Esophagus muscularis mucosa (tissue), 4 donors: ENCODE results near the gene GNAO1.

Experiments used
- CTCF ChIP-seq, 3 experiments: fragments of 200-600 bp in 2 of 3; fragments of 450-650 bp in 1 of 3; sonication (generic) in 2 of 3; IDR thresholded peaks; one replicate each; pipeline ENCODE4 v1.5.1; 2017 to 2019; ENCODE audit warnings: antibody characterized with exemption in 3 of 3, mild to moderate bottlenecking in 2 of 3, moderate library complexity in 1 of 3
- EP300 ChIP-seq: sonication (generic); formaldehyde crosslinking; IDR thresholded peaks from one replicate; pipeline ENCODE4 v1.6.1; 2017; ENCODE audit warnings: antibody characterized with exemption
- POLR2A ChIP-seq: fragments of 450-650 bp; IDR thresholded peaks from one replicate; pipeline ENCODE4 v1.6.1; 2017; ENCODE audit warnings: antibody characterized with exemption, moderate library complexity, mild to moderate bottlenecking, low read depth
- POLR2AphosphoS5 ChIP-seq, 2 donors: sonication (generic); formaldehyde crosslinking; IDR thresholded peaks; one replicate each; pipeline ENCODE4 v1.6.1; 2017; ENCODE audit warnings: antibody characterized with exemption in 2 of 2

DNA sequence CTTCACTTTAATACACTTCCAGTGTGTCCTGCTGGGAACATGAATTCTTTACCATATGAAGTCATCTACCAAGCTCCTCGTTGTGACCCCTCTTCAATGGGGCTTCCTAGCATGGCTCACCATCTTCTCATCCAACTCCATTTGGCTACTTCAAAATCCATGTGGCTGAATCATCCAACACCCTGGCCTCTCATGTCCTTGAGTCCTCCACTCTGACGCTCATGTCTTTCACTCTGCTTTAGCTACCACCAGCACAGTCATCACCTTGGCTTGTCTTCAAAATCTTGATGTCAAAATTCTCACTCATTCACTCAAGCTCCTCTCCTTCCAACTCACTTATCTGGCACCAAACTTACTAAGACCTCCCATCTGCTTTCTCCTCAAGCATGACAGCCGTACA is 198.3 kb downstream of the GNAO1 start:
- TF ChIP-seq POLR2A: no peak
- no peak for TF ChIP-seq CTCF (IDR thresholded peaks at IDR 0.05)
- TF ChIP-seq POLR2AphosphoS5 (IDR thresholded peaks at IDR 0.05): no peak
- no peak for TF ChIP-seq EP300
